Prostate gland (tissue), 2 donors: Measurements from ENCODE around the gene SSH2. TPM values are rescaled to one million over a fixed set of nuclear protein-coding genes. Genes with fewer than 3 reads are reported as not detected.

ENCODE experiments used
- DNase-seq: peaks from one replicate; pipeline ENCODE4 v3.0.0-alpha.2; 2019; ENCODE audit warnings: low spot score
- H3K27ac ChIP-seq, 2 donors: fragments of 200-600 bp; sonication (generic); 2 replicates each; pipeline ENCODE4 v1.5.1; 2017 to 2019
- H3K27me3 ChIP-seq: fragments of 200-600 bp; sonication (generic); replicated peaks from 2 replicates; pipeline ENCODE4 v1.5.1; 2019; ENCODE audit not compliant: insufficient read depth
- H3K36me3 ChIP-seq, 2 donors: fragments of 200-600 bp; sonication (generic); 1 replicate in 1 of 2; 2 replicates in 1 of 2; pipeline versions ENCODE4 v1.5.1 to v1.8.1; 2017 to 2019
- H3K4me1 ChIP-seq: fragments of 200-600 bp; sonication (generic); replicated peaks from 2 replicates; pipeline ENCODE4 v1.5.1; 2019
- H3K4me3 ChIP-seq, 2 donors: fragments of 200-600 bp; sonication (generic); 2 replicates each; pipeline ENCODE4 v1.5.1; 2017 to 2019
- H3K9me3 ChIP-seq: fragments of 200-600 bp; sonication (generic); 2 replicates; pipeline ENCODE4 v1.5.1; 2017
- CTCF ChIP-seq, 4 experiments: fragments of 200-600 bp in 2 of 4; fragments of 450-650 bp in 2 of 4; sonication (generic) in 2 of 4; IDR thresholded peaks; 1 replicate in 3 of 4; 2 replicates in 1 of 4; pipeline ENCODE4 v1.5.1; 2016 to 2019; ENCODE audit warnings: antibody characterized with exemption in 4 of 4, mild to moderate bottlenecking in 2 of 4, moderate library complexity in 2 of 4
- POLR2A ChIP-seq: fragments of 450-650 bp; IDR thresholded peaks from one replicate; pipeline ENCODE4 v1.6.1; 2016; ENCODE audit warnings: antibody characterized with exemption, mild to moderate bottlenecking
- POLR2AphosphoS5 ChIP-seq: sonication (generic); formaldehyde crosslinking; IDR thresholded peaks from one replicate; pipeline ENCODE4 v1.6.1; 2017; ENCODE audit warnings: antibody characterized with exemption
- WGBS: methylation state at CpG from one replicate; pipeline ENCODE4 v1.1.5; 2018; 5-methylcytosine and 5-hydroxymethylcytosine counted together
- intact Hi-C: fragments of 100-400 bp; cut with DNase I; formaldehyde crosslinking; loops from one replicate; pipeline ENCODE4 v1.14.2; 2022
- total RNA-seq, 2 donors: library from RNA; depleted of rRNA; stranded (reverse); fragments of >200 nt; gene quantifications; one replicate each; pipeline ENCODE4 v1.1.0, GENCODE V29; 2016

The SSH2 gene
- total RNA-seq, 2 donors from 2014 or later = 10.1 to 27.5 TPM

GRCh38 chr17:29847527-29848400 is 82.3 kb downstream of the SSH2 start:
- H3K4me3 ChIP-seq = no peak overlapping the region
- intact Hi-C loops = no loop called here

GRCh38 chr17:29847118-29847517 is 82.9 kb downstream of the SSH2 start:
- WGBS = 84% methylated on average over 3 of the region's 3 CpGs
- no peak overlapping the region for H3K27ac ChIP-seq
- TF ChIP-seq POLR2AphosphoS5 (no peak), POLR2A (no peak), CTCF (IDR thresholded peaks at IDR 0.05) (no peak)

More at GRCh38 chr17:29847527-29848400, 82.3 kb downstream of the SSH2 start:
- no peak for DNase-seq
- 82% methylated on average over 3 of the region's 3 CpGs for WGBS
- Histone ChIP-seq H3K4me1 (no peaks in the 10 kb centered on the region), H3K27ac (no peak overlapping the region), H3K36me3 (no peaks in the 10 kb centered on the region), H3K9me3 (no peaks in the 10 kb centered on the region), H3K27me3 (no peaks in the 10 kb centered on the region)
- no peak for TF ChIP-seq CTCF (IDR thresholded peaks at IDR 0.05)
- TF ChIP-seq POLR2AphosphoS5 = no peak
- TF ChIP-seq POLR2A = no peak

GRCh38 chr17:29846298-29846697 is 83.7 kb downstream of the SSH2 start:
- 94% methylated on average over 2 of the region's 2 CpGs for WGBS
- no peak overlapping the region for H3K27ac ChIP-seq
- no peaks in the 10 kb centered on the region for H3K27me3 ChIP-seq
- TF ChIP-seq POLR2AphosphoS5 = no peak
- TF ChIP-seq POLR2A = no peak
- TF ChIP-seq CTCF (IDR thresholded peaks at IDR 0.05) = no peak
- intact Hi-C loops = no loop called here
- no peak for DNase-seq
- no peak overlapping the region for H3K4me3 ChIP-seq
- H3K9me3 ChIP-seq = no peaks in the 10 kb centered on the region
- no peaks in the 10 kb centered on the region for H3K36me3 ChIP-seq
- H3K4me1 ChIP-seq = no peaks in the 10 kb centered on the region

More at GRCh38 chr17:29847118-29847517, 82.9 kb downstream of the SSH2 start:
- Histone ChIP-seq H3K27me3 (no peaks in the 10 kb centered on the region), H3K4me1 (no peaks in the 10 kb centered on the region), H3K36me3 (no peaks in the 10 kb centered on the region), H3K9me3 (no peaks in the 10 kb centered on the region), H3K4me3 (no peak overlapping the region)
- no peak for DNase-seq
- intact Hi-C loops = no loop called here

GRCh38 chr17:29844339-29845048 is 85.5 kb downstream of the SSH2 start:
- no peak for DNase-seq
- WGBS = 81% methylated on average over 1 of the region's 1 CpG

More at GRCh38 chr17:29844339-29845048, 85.5 kb downstream of the SSH2 start:
- intact Hi-C loops = no loop called here
- Histone ChIP-seq H3K4me3 (no peak overlapping the region), H3K4me1 (no peaks in the 10 kb centered on the region), H3K9me3 (no peaks in the 10 kb centered on the region), H3K27ac (no peak overlapping the region), H3K27me3 (no peaks in the 10 kb centered on the region), H3K36me3 (no peaks in the 10 kb centered on the region)
- TF ChIP-seq POLR2AphosphoS5 (no peak), POLR2A (no peak), CTCF (IDR thresholded peaks at IDR 0.05) (no peak)
